ENCODE measurements around the gene IRAK1.

IRAK1 gene

DNA sequence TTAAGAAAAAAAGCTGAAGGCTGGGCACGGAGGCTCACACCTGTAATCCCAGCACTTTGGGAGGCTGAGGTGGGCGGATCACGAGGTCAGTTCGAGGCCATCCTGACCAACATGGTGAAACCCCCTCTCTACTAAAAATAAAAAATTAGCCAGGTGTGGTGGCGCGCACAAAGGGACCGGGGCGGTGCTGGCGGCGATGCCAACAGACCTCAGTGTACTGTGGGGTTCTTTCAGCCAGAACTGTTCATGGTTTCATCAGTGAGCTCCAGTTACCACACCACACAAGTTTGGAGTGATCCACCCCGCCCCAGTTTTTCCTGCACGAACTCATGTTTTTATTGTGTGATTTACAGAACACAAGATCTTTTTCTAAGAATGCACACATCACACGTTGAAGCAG lies 21.2 kb upstream of the IRAK1 start:
- DNase-seq (ENCODE audit: low read depth), result no peak

DNA sequence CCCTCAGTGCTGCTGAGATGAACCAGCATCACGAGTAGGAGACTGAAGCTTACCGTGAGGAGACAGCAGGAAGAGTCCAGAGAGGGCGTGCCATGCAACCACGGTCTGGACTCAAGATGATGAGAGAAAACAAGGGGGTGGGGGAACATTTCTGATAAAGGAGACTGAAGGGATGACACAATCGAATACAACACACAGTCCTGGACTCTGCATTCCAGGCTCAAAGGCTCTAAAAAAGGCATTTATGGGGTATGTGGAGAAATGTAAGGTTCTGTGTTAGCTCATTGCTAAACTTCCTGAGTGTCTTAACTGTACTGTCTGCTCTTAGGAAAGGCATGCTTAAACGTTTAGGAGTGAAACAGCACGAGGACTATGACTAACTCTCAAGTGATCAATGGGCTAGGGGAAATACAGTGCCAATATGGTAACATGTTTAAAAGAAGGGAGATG lies 20.6 kb upstream of the IRAK1 start:
- no peak for DNase-seq (ENCODE audit: low read depth)

GRCh38 chrX:154039577-154039976 lies 19.9 kb upstream of the IRAK1 start:
- no peak for DNase-seq (ENCODE audit: low read depth)

GRCh38 chrX:154038656-154039055 lies 19.0 kb upstream of the IRAK1 start:
- no peak for DNase-seq (ENCODE audit: low read depth)

- no peak for DNase-seq (ENCODE audit: low read depth)
Observed at GRCh38 chrX:154037754-154038153, 18.1 kb upstream of the IRAK1 start.

DNA sequence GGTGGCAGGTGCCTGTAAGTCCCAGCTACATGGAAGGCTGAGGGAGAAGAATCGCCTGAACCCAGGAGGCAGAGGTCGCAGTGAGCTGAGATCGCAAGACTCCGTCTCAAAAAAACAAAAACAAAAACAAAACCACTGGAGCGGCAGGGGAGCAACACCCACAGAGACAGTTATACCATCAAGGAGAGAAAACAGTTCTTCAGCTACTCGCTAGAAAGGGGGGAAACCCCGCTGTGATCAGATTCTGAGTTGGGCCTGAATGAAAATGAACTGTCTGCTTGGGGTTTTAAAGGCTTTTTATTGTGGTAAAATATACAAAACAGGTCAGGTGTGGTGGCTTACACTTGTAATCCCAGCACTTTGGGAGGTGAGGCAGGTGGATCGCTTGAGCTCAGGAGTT lies 16.8 kb upstream of the IRAK1 start:
- DNase-seq (ENCODE audit: low read depth), result no peak

- DNase-seq (ENCODE audit: low read depth), result no peak
Observed at GRCh38 chrX:154033848-154034247, 14.1 kb upstream of the IRAK1 start.

DNA sequence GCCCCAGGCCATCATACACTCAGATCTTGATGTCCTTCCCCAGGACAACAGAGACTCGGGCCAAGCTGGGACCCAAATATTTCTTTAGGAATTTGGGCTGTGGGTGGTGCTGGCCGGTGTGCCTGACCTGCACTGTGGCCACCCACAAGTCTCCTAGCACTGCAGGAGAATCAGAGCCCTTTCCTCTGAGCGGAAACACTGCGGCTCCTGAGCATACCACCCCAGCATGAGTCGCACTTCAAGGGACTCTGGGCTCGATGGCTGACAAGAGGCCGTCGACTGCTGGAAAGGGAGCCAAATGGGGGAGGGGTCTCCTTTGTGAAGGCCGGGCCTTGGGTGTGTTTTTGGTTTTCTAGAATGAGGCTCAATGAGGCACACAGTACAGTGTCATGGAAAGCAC lies 13.0 kb upstream of the IRAK1 start:
- DNase-seq (ENCODE audit: low read depth), result no peak

DNA sequence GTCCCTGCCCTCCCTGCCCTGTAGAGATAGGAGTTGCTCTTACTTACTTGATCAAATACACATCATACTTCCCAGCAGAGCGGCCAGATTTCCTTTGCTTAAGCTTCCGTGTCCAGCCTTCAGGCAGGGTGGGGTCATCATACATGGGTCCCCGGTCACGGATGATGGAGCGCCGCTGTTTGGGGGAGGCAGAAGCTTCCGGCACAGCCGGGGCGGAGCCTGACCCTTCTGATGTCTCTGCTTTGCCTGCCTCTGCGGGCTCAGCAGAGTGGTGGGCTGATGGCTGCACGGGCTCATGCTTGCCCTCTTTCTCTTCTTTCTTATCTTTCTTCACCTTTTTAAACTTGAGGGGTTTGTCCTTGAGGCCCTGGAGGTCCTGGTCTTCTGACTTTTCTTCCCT lies 12.5 kb upstream of the IRAK1 start:
- no peak for DNase-seq (ENCODE audit: low read depth)

DNA sequence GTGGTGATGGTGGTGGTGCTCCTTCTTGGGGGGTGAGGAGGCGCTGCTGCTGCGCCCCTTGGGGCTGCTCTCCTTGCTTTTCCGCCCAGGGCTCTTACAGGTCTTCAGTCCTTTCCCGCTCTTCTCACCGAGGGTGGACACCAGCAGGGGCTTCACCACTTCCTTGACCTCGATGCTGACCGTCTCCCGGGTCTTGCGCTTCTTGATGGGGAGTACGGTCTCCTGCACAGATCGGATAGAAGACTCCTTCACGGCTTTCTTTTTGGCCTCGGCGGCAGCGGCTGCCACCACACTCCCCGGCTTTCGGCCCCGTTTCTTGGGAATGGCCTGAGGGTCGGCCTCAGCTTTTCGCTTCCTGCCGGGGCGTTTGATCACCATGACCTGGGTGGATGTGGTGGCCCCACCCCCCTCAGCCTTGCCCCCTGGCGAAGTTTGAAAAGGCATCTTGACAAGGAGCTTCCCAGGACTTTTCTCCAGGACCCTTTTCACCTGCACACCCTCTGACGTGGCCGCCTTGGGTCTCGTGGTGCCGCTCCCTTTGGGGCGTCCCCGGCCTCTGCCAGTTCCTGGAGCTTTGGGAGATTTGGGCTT lies 11.1 kb upstream of the IRAK1 start:
- no peak for DNase-seq (ENCODE audit: low read depth)

GRCh38 chrX:154030266-154030665 lies 10.6 kb upstream of the IRAK1 start:
- DNase-seq (ENCODE audit: low read depth), result no peak

GRCh38 chrX:154029439-154029838 lies 9.7 kb upstream of the IRAK1 start:
- no peak for DNase-seq (ENCODE audit: low read depth)

DNA sequence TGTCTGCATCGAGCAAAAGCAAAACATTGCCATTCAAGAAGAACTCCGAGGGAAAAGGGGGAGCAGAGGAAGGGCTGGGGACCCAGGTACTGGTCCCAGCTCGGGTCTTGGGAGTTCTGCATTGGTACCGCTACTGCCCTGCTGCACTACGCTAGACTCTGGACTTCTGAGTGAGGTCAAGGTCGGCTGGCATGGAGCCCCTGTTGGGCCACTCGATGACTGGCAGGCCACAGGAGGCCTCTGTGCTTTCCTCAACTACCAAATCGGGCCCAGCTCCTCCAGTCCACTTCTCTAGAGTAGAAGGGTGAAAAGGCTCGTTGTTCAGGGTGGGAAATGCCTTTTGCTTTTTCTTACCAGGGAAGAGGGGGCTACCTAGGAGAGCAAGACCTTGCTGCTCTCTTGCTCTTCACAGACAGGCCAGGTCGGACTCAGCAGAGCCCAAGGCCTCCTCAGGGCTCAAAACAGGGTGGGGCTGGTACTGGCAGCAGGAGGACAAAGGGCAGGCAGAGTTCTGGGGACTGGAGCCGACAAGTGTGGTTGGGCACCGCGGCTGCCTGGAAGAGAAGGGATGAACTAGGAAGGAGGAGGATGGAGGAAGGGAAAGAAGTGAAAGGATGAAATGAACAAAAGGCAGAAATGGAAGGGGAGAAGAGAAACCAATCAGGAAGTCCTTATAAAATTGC lies 8.9 kb upstream of the IRAK1 start:
- no peak for DNase-seq (ENCODE audit: low read depth)

DNA sequence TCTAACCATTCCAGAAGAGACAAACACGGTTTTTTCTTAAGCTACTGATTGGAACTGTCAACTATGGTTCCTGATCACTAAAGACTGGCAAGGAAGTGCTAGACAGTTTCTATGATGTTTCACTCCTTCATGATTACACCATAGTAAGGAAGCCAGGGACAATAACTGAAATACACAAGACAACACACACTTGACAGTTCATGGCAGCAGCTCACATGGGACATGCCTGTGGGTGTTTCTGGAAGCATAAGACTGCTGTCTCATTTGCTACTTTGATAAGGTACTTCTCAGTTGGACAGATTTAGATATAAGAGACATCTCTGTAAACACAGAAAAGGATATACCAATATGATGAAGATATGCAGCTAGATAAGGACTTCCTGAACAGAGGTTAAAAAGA lies 8.3 kb upstream of the IRAK1 start:
- DNase-seq (ENCODE audit: low read depth), result no peak

- no peak for DNase-seq (ENCODE audit: low read depth)
Observed at GRCh38 chrX:154027022-154027402, 7.3 kb upstream of the IRAK1 start.

DNA sequence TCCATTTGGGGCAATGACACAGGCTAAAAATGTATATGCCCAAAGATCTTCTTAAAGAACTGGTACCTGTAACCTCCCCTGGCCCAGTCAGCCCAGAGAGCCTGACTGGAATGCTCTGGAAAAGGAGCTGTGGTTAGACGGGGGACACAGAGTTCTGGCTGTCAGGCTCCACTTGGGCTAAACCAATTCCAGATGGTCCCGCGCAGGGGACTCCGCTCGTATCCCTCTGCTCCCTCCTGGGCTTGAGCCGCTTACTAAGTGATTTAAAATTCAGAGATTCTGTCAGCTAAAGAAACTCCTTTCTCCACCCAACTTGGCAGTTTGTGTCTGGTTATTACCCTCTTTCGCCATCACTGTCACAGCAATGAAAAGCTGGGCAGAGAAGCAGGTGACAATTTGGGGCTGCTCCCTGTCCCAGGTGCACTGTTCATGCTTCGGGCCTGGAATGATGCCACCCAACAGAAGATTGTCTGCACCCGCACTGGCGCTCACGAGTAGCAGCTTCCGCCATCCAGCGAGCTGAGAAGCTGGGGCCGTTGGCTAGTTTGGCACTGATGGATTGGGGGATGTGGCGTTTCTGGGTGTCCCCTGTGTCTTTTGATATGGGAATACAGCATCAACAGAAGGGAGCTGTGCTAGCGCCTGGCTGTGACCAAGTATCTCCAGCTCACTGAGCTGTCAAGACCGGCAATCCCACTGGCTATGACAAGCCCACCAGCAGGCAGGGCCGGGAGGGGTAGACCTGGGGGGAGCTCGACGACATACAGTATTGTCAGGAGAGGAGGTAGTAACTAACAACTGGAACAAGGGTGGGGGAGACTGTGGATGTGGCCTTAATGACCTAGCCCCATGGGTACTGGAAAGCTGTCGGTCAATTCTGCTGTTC lies 6.7 kb upstream of the IRAK1 start:
- no peak for DNase-seq (ENCODE audit: low read depth)

DNA sequence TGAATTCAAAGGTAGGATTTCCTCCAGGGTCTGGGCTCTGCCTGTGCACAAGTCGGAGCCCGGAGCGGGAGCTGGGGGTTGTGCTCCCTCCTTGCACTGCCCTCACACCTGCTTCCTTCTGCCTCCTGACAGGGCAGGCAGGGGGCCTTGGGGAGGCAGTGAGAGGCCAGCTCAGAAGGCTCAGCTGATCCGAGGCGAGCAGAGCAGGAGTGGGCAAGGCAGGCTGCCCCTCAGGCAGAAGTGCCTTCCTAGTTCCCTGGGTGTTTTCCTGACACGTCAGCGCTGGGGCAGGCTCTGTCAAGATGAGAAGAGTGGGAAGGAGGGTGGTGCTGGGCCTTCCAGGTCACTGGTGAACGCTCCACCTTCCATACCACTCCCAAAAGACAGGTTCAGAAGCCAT lies 5.5 kb upstream of the IRAK1 start:
- no peak for DNase-seq (ENCODE audit: low read depth)

- no peak for DNase-seq (ENCODE audit: low read depth)
Observed at GRCh38 chrX:154024271-154024670, 4.6 kb upstream of the IRAK1 start.

DNA sequence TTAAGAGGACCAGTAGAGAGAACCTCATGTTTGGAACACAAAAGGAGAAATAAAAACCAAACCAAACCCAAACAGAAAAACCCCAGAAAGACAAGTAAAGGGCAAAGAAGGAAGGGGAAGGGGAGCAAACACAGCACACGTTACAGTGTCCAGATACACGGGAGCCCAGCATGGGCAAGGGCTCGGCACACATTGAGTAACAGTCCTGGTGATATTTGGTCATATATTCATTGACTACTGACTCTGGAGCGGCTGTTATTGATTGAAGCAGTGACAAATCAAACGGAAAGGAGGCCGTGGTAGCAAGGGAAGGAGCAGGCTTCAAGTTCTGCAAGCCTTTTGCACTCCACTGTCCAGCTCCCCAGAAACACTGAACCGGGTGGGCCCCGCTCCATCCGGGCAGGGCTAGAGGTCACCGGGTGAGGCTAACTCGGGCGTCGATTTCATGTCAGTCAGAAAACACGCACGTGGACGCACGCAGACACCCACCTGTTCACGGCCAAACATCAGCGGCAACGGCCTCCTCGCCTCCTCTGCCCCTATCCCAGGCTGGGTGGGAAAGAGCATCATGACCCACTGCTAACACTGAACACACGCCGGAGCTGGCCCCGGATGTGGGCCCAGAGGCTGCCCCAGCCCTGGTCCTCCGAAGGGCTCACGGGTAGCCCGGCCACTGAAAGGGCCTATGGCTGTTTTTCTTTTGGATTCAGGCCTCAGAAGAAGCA lies 3.7 kb upstream of the IRAK1 start:
- DNase-seq (ENCODE audit: low read depth), result no peak

DNA sequence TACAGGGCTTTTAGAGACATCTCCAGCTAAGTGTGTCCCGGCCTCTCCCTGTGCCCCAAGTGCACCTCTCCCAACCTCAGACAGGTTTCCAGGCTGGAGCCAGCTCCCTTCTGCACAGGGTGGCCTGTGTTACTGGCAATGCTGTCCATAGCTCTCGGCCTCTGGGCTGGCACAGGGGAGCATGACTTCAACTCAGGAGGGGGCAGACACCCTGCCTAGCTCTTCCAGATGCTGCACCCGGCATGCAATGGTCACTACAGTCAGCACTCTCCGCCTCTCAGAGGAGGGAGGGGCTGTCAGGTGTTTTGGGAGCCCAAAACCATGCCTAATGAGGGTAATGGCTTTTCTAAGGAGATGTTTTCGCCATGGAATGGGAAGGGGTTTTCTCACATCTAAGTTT lies 2.4 kb upstream of the IRAK1 start:
- DNase-seq (ENCODE audit: low read depth), result no peak

GRCh38 chrX:154021131-154021611 lies 1.5 kb upstream of the IRAK1 start:
- no peak for DNase-seq (ENCODE audit: low read depth)

- DNase-seq (ENCODE audit: low read depth), result no peak
Observed at GRCh38 chrX:154020536-154021115, 924 bp upstream of the IRAK1 start.

Measured in T follicular helper cell (primary cell).